ENCODE measurements around the gene DNAJC28.
"Not testable (repeated sequence)": the region's sequence is repeated elsewhere in the genome, so short reads cannot be mapped to it uniquely, and the experiment has no call there.

DNAJC28 gene

GRCh38 chr21:33481314-33481943 lies 10.1 kb downstream of the DNAJC28 start:
- no peak overlapping the region for H3K4me3 ChIP-seq (ENCODE audit: low read depth, low read length)

GRCh38 chr21:33480481-33481103 lies 10.9 kb downstream of the DNAJC28 start:
- peak overlapping the region; percentile 65 for H3K4me3 ChIP-seq (ENCODE audit: low read depth, low read length)

GRCh38 chr21:33479679-33480480 lies 11.6 kb downstream of the DNAJC28 start, which contains the start of gene TMEM50B:
TMEM50B (minus strand) TSS chr21:33479974; CDS start chr21:33468885, 11,089 bp downstream.
- peak within 1 kb of the TSS; percentile 83 for H3K4me3 ChIP-seq (ENCODE audit: low read depth, low read length)

- H3K4me3 ChIP-seq (ENCODE audit: low read depth, low read length) = peak overlapping the region; percentile 83
Observed at GRCh38 chr21:33478935-33479678, 12.4 kb downstream of the DNAJC28 start.

- peak overlapping the region; percentile 83 for H3K4me3 ChIP-seq (ENCODE audit: low read depth, low read length)
Observed at GRCh38 chr21:33478182-33478581, 13.3 kb downstream of the DNAJC28 start.

GRCh38 chr21:33477066-33477465 lies 14.4 kb downstream of the DNAJC28 start:
- H3K4me3 ChIP-seq (ENCODE audit: low read depth, low read length) = no peak overlapping the region

DNA sequence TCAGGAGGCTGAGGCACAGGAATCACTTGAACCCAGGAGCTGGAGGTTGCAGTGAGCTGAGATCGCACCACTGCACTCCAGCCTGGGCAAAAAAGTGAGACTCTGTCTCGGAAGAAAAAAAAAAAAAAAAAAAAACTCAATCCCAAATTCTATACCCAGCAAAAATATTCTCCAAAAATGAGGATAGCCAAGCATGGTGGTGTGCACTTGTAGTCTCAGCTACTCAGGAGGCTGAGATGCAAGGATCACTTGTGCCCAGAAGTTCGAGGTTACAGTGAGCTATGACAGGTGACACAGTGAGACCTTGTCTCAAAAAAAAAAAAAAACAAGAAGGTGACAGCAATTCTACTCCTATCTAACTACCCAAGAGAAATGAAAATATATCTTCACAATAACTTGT lies 18.2 kb downstream of the DNAJC28 start:
- H3K4me3 ChIP-seq (ENCODE audit: low read depth, low read length) = no peak overlapping the region

- H3K4me3 ChIP-seq (ENCODE audit: low read depth, low read length) = no peak overlapping the region
Observed at GRCh38 chr21:33470701-33471100, 20.8 kb downstream of the DNAJC28 start.

DNA sequence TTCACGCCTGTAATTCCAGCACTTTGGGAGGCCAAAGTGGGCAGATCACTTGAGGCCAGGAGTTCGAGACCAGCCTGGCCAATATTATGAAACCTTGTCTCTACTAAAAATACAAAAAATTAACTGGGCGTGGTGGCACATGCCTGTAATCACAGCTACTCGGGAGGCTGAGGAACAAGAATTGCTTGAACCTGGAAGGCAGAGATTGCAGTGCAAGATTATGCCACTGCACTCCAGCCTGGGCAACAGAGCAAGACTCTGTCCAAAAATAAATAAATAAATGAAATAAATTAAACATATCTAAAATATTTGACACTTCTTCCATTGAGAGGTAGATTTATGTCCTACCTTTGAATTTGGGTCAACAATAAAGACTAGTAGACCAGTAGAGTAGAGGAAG lies 22.3 kb downstream of the DNAJC28 start:
- H3K4me3 ChIP-seq (ENCODE audit: low read depth, low read length) = not testable (repeated sequence)

DNA sequence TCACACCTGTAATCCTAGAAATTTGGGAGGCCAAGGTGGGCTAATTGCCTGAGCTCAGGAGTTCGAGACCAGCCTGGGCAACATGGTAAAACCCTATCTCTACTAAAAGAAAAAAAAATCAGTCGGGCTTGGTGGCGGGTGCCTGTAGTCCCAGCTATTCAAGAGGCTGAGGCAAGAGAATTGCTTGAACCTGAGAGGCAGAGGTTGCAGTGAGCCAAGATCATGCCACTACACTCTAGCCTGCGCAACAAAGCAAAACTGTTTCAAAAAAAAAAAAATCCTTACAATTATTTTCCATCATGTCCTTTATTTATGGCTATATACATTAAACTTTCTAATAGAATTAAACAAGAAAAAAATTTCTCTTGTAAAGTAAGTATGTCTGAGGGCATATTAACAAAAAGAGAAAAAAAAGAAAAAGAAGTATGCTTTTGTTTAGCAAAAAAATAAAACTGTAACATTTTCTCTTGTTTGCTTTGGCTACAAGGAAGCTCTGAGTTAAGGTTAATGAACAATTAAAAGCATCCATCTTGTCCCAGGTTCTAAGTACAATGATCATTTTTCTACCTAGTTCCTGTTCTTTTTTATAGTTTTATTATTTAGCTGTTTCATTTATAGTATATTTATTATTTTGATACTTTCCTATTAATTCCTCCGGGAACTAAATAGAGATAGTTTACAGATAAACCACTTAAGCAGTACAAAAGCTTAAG lies 29.8 kb downstream of the DNAJC28 start:
- H3K4me3 ChIP-seq (ENCODE audit: low read depth, low read length) = no peak overlapping the region

- no peak overlapping the region for H3K4me3 ChIP-seq (ENCODE audit: low read depth, low read length)
Observed at GRCh38 chr21:33458861-33459260, 32.7 kb downstream of the DNAJC28 start.

DNA sequence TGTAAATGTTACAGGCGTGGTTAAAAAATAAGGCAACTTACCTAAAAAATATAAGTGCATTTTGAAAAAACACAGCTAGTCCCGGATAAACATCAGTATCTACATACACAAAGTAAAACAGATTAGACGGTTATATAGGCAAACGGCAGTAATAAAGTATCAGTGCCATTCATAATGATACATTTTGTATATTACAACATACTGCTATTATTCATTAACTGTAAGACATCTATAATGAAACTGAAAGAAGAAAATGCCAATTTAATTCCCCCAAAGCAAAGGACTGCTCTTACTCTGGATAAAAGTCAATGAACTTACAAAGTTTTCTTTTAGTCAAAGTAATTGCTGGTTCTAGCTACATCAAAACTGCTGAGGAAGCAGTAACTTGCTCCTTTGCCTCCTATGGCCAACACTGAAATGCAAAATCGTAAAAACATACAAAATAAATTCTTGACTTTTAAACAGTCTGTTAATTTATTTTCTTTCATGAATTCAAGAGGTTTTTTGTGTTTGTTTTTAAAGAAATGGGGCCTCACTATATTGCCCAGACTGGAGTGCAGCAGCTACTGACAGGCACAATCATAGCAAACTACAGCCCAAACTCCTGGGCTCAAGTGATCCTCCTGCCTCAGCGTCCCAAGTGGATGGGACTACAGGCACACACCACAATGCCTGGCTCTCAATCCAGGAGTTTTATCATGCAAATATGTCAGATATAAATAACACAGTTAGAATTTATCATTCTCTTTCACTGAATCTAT lies 35.6 kb downstream of the DNAJC28 start:
- no peak overlapping the region for H3K4me3 ChIP-seq (ENCODE audit: low read depth, low read length)

DNA sequence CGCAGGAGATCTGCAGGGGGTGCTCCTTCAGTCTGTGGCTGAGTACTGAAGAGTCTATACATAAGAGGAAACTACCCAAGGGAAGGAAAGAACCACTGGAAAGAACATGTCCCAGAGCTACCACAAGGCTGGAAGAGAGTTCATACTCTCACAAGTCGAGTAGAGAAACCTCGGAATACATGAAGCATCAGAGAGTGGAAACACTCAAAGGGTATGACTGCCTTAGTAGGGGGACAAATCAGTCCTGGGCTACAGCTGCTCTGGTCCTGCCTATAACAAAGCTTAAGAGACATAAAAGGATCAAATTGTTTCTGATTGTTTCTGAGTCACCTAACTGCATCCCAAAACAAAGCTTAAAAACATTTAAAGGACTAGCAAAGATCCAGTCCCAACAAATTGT lies 39.2 kb downstream of the DNAJC28 start:
- no peak overlapping the region for H3K4me3 ChIP-seq (ENCODE audit: low read depth, low read length)

DNA sequence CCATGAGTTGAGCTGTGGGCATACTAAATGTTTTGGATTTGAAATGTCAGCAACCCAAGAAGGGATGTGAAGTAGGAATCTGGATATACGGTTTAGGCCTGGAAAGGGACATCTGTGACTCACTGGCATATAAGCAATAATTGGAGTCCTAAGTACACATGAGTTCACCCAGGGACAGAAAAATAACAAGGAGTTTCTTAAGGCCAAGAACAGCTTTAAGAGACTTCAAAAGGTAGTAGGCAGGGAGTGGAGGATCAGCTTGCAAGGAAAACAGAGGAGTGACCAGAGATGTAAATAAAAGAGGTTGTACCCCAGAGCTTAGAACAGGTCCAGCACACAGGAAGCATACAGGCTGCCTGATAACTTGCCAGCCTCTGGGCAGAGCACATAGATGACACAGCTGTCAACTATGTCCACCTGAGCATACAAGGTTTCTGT lies 39.9 kb downstream of the DNAJC28 start:
- H3K4me3 ChIP-seq (ENCODE audit: low read depth, low read length) = no peak overlapping the region

GRCh38 chr21:33449616-33450015 lies 41.9 kb downstream of the DNAJC28 start:
- H3K4me3 ChIP-seq (ENCODE audit: low read depth, low read length) = no peak overlapping the region

DNA sequence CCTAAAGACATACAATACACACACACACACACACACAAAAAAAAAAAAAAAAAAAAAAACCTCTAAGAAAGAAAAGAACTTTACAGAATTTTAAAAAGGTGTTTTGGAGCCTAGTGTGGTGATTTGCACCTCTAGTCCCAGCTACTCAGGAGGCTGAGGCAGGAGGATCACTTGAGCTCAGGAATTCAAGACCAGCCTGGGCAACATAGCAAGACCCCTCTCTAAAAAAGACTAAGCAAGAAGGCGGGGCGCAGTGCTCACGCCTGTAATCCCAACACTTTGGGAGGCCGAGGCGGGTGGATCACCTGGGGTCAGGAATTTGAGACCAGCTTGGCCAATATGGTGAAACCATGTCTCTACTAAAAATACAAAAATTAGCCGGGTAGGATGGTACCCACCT lies 44.9 kb downstream of the DNAJC28 start:
- not testable (repeated sequence) for H3K4me3 ChIP-seq (ENCODE audit: low read depth, low read length)

- no peak overlapping the region for H3K4me3 ChIP-seq (ENCODE audit: low read depth, low read length)
Observed at GRCh38 chr21:33444499-33444898, 47.0 kb downstream of the DNAJC28 start.

GRCh38 chr21:33443194-33443593 lies 48.3 kb downstream of the DNAJC28 start:
- no peak overlapping the region for H3K4me3 ChIP-seq (ENCODE audit: low read depth, low read length)

- no peak overlapping the region for H3K4me3 ChIP-seq (ENCODE audit: low read depth, low read length)
Observed at GRCh38 chr21:33441489-33442477, 49.7 kb downstream of the DNAJC28 start.

Data from iPS-11a (cell line).